ENCODE measurements around the gene GALNT16. TPM values are rescaled to one million over a fixed set of nuclear protein-coding genes. Genes with fewer than 3 reads are reported as not detected.

The GALNT16 gene
- total RNA-seq, 5 donors from 2014 or later (not counting 1 experiment from before 2014, with no cell fraction given) = 0.13 to 0.46 TPM; not detected in 3

GRCh38 chr14:69353168-69353567 lies 93.2 kb downstream of the GALNT16 start:
- no peak overlapping the region for H3K27ac ChIP-seq (ENCODE audit: low read length)
- H3K27me3 Mint-ChIP-seq = peaks cover 0 to 6% of the 10 kb centered on the region in 2 donors
- CTCF ChIA-PET = no interaction called here
- H3K27ac Mint-ChIP-seq = no peak overlapping the region
- no peaks in the 10 kb centered on the region for H3K9me3 Mint-ChIP-seq
- no peaks in the 10 kb centered on the region for H3K9me3 ChIP-seq
- H3K27me3 ChIP-seq (replicated peaks in 1 of 2; ENCODE audit: control insufficient read depth in 2 of 2, extremely low read depth in 1 of 2, insufficient read depth in 2 of 2, low read length in 1 of 2) = peaks cover 0 to 16% of the 10 kb centered on the region in 2 experiments
- DNase-seq (no peak), ATAC-seq (replicated peaks in 1 of 4) (no peak)
- H3K36me3 ChIP-seq (ENCODE audit: control insufficient read depth in 2 of 2, extremely low read depth in 1 of 2, insufficient read depth in 1 of 2, low read length in 1 of 2) = no peaks in the 10 kb centered on the region
- peaks cover 14 to 22% (median 14%) of the 10 kb centered on the region in 3 donors for H3K4me1 Mint-ChIP-seq
- no peaks in the 10 kb centered on the region for H3K36me3 Mint-ChIP-seq
- peaks cover 0 to 17% of the 10 kb centered on the region in 2 experiments for H3K4me1 ChIP-seq (ENCODE audit: control insufficient read depth in 1 of 2, extremely low read depth in 1 of 2, insufficient read depth in 2 of 2, low read length in 2 of 2)
- POLR2A ChIA-PET = no interaction called here
- no peak overlapping the region for H3K4me3 ChIP-seq (ENCODE audit: control insufficient read depth in 1 of 2, extremely low read depth in 1 of 2, low read length in 1 of 2)
- H3K4me3 Mint-ChIP-seq = no peak overlapping the region
- WGBS (ENCODE audit: insufficient coverage) = 100% methylated on average over 1 of the region's 3 CpGs

GRCh38 chr14:69354383-69355153 lies 94.6 kb downstream of the GALNT16 start:
- H3K9me3 Mint-ChIP-seq = no peaks in the 10 kb centered on the region
- peak in 31 of 35 experiments; percentile 12 to 65 (median 35) for DNase-seq
- POLR2A ChIA-PET = no interaction called here
- Histone ChIP-seq H3K9me3 (no peaks in the 10 kb centered on the region), H3K4me1 (ENCODE audit: control insufficient read depth in 1 of 2, extremely low read depth in 1 of 2, insufficient read depth in 2 of 2, low read length in 2 of 2) (peaks cover 0 to 17% of the 10 kb centered on the region in 2 experiments), H3K27me3 (replicated peaks in 1 of 2; ENCODE audit: control insufficient read depth in 2 of 2, extremely low read depth in 1 of 2, insufficient read depth in 2 of 2, low read length in 1 of 2) (peaks cover 0 to 9% of the 10 kb centered on the region in 2 experiments), H3K36me3 (ENCODE audit: control insufficient read depth in 2 of 2, extremely low read depth in 1 of 2, insufficient read depth in 1 of 2, low read length in 1 of 2) (no peaks in the 10 kb centered on the region), H3K4me3 (ENCODE audit: control insufficient read depth in 1 of 2, extremely low read depth in 1 of 2, low read length in 1 of 2) (peak overlapping the region in 1 of 2 donors; percentile 11), H3K27ac (ENCODE audit: low read length) (peak overlapping the region; percentile 22)
- 22% methylated on average over 11 of the region's 11 CpGs for WGBS (ENCODE audit: insufficient coverage)
- CTCF ChIA-PET = no interaction called here
- ATAC-seq (replicated peaks in 1 of 4) = peak; percentile 68 to 92 (median 73)
- peak overlapping the region; percentile 62 to 76 (median 64) for H3K4me3 Mint-ChIP-seq
- peaks cover 14 to 22% (median 14%) of the 10 kb centered on the region in 3 donors for H3K4me1 Mint-ChIP-seq
- peaks cover 5 to 6% of the 10 kb centered on the region in 2 donors for H3K27me3 Mint-ChIP-seq
- no peaks in the 10 kb centered on the region for H3K36me3 Mint-ChIP-seq
- peak overlapping the region; percentile 86 to 88 for H3K27ac Mint-ChIP-seq

GRCh38 chr14:69355154-69355597 lies 95.2 kb downstream of the GALNT16 start:
- Histone ChIP-seq H3K9me3 (no peaks in the 10 kb centered on the region), H3K27ac (ENCODE audit: low read length) (no peak overlapping the region), H3K4me3 (ENCODE audit: control insufficient read depth in 1 of 2, extremely low read depth in 1 of 2, low read length in 1 of 2) (no peak overlapping the region), H3K27me3 (replicated peaks in 1 of 2; ENCODE audit: control insufficient read depth in 2 of 2, extremely low read depth in 1 of 2, insufficient read depth in 2 of 2, low read length in 1 of 2) (peaks cover 0 to 9% of the 10 kb centered on the region in 2 experiments), H3K4me1 (ENCODE audit: control insufficient read depth in 1 of 2, extremely low read depth in 1 of 2, insufficient read depth in 2 of 2, low read length in 2 of 2) (peaks cover 0 to 17% of the 10 kb centered on the region in 2 experiments), H3K36me3 (ENCODE audit: control insufficient read depth in 2 of 2, extremely low read depth in 1 of 2, insufficient read depth in 1 of 2, low read length in 1 of 2) (no peaks in the 10 kb centered on the region)
- Mint-ChIP-seq H3K36me3 (no peaks in the 10 kb centered on the region), H3K27me3 (peaks cover 5 to 6% of the 10 kb centered on the region in 2 donors), H3K9me3 (no peaks in the 10 kb centered on the region), H3K4me3 (peak overlapping the region in 1 of 3 donors; percentile 64), H3K4me1 (peaks cover 14 to 22% (median 14%) of the 10 kb centered on the region in 3 donors), H3K27ac (peak overlapping the region; percentile 86 to 88)
- no peak for ATAC-seq (replicated peaks in 1 of 4)
- CTCF ChIA-PET = no interaction called here
- POLR2A ChIA-PET = no interaction called here
- whole genome bisulfite sequencing (ENCODE audit: insufficient coverage) = 96% methylated on average over 6 of the region's 6 CpGs
- DNase-seq = no peak

GRCh38 chr14:69355607-69356281 lies 95.8 kb downstream of the GALNT16 start:
- ChIA-PET POLR2A (no interaction called here), CTCF (interaction anchor here in 1 of 2 donors (0.6 kb wide), 1 partner anchor 14 kb away, joined by 3 read pairs; no protein-coding TSS in a partner anchor)
- Mint-ChIP-seq H3K4me3 (peak overlapping the region in 1 of 3 donors; percentile 64), H3K4me1 (peaks cover 14 to 22% (median 14%) of the 10 kb centered on the region in 3 donors), H3K27ac (peak overlapping the region in 1 of 2 donors; percentile 86), H3K9me3 (no peaks in the 10 kb centered on the region), H3K36me3 (no peaks in the 10 kb centered on the region), H3K27me3 (peaks cover 2 to 5% of the 10 kb centered on the region in 2 donors)
- WGBS (ENCODE audit: insufficient coverage) = 86% methylated on average over 4 of the region's 6 CpGs
- Histone ChIP-seq H3K4me3 (ENCODE audit: control insufficient read depth in 1 of 2, extremely low read depth in 1 of 2, low read length in 1 of 2) (no peak overlapping the region), H3K27ac (ENCODE audit: low read length) (no peak overlapping the region), H3K4me1 (ENCODE audit: control insufficient read depth in 1 of 2, extremely low read depth in 1 of 2, insufficient read depth in 2 of 2, low read length in 2 of 2) (peaks cover 0 to 17% of the 10 kb centered on the region in 2 experiments), H3K36me3 (ENCODE audit: control insufficient read depth in 2 of 2, extremely low read depth in 1 of 2, insufficient read depth in 1 of 2, low read length in 1 of 2) (no peaks in the 10 kb centered on the region), H3K27me3 (replicated peaks in 1 of 2; ENCODE audit: control insufficient read depth in 2 of 2, extremely low read depth in 1 of 2, insufficient read depth in 2 of 2, low read length in 1 of 2) (peaks cover 0 to 9% of the 10 kb centered on the region in 2 experiments), H3K9me3 (no peaks in the 10 kb centered on the region)
- no peak for DNase-seq
- ATAC-seq (replicated peaks in 1 of 4) = no peak

GRCh38 chr14:69356903-69357543 lies 97.1 kb downstream of the GALNT16 start:
- no peak overlapping the region for H3K27ac ChIP-seq (ENCODE audit: low read length)
- H3K9me3 Mint-ChIP-seq = no peaks in the 10 kb centered on the region
- H3K9me3 ChIP-seq = no peaks in the 10 kb centered on the region
- H3K4me1 Mint-ChIP-seq = peaks cover 14 to 22% (median 14%) of the 10 kb centered on the region in 3 donors
- peaks cover 0 to 11% of the 10 kb centered on the region in 2 experiments for H3K27me3 ChIP-seq (replicated peaks in 1 of 2; ENCODE audit: control insufficient read depth in 2 of 2, extremely low read depth in 1 of 2, insufficient read depth in 2 of 2, low read length in 1 of 2)
- ChIA-PET CTCF (no interaction called here), POLR2A (no interaction called here)
- no peaks in the 10 kb centered on the region for H3K36me3 Mint-ChIP-seq
- 79% methylated on average over 3 of the region's 7 CpGs for WGBS (ENCODE audit: insufficient coverage)
- DNase-seq (no peak), ATAC-seq (replicated peaks in 1 of 4) (no peak)
- H3K27ac Mint-ChIP-seq = no peak overlapping the region
- no peak overlapping the region for H3K4me3 ChIP-seq (ENCODE audit: control insufficient read depth in 1 of 2, extremely low read depth in 1 of 2, low read length in 1 of 2)
- H3K4me1 ChIP-seq (ENCODE audit: control insufficient read depth in 1 of 2, extremely low read depth in 1 of 2, insufficient read depth in 2 of 2, low read length in 2 of 2) = peaks cover 0 to 17% of the 10 kb centered on the region in 2 experiments
- H3K27me3 Mint-ChIP-seq = peaks cover 0 to 5% of the 10 kb centered on the region in 2 donors
- no peak overlapping the region for H3K4me3 Mint-ChIP-seq
- no peaks in the 10 kb centered on the region for H3K36me3 ChIP-seq (ENCODE audit: control insufficient read depth in 2 of 2, extremely low read depth in 1 of 2, insufficient read depth in 1 of 2, low read length in 1 of 2)
